ENCODE results near the gene ALDH9A1.

DNA sequence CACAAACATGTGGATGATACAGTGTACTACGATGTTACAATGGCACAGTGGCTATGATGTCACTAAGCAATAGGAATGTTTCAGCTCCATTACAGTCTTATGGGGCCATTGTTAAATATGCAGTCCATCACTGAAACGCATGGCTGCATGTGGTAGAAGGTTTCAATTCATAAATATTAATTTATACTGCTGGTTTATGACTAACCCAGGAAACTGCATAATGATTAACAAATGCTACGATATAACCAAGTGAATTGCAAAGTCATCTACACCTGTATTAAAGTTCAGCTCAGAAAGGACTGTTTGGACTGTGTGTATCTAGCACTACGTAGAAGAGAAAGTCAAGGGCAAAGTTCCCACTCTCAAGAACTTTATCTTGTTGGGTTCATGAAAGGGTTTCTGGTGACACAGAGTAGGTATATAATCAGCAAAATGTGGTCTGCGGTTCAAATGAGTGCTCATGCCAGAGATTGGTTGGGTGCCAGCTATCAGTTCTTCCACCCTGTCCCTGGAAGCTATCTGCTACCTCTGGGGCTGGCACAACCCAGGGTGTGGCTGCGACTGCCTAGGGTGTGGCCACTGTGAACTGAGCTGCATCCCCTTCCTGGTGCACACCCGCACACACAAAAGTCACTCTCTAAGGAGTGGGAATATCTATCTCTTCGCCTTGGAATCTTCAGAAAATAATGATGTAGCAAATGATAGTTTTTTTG is 52.6 kb downstream of the ALDH9A1 start:
- TF ChIP-seq, protein P1, sequence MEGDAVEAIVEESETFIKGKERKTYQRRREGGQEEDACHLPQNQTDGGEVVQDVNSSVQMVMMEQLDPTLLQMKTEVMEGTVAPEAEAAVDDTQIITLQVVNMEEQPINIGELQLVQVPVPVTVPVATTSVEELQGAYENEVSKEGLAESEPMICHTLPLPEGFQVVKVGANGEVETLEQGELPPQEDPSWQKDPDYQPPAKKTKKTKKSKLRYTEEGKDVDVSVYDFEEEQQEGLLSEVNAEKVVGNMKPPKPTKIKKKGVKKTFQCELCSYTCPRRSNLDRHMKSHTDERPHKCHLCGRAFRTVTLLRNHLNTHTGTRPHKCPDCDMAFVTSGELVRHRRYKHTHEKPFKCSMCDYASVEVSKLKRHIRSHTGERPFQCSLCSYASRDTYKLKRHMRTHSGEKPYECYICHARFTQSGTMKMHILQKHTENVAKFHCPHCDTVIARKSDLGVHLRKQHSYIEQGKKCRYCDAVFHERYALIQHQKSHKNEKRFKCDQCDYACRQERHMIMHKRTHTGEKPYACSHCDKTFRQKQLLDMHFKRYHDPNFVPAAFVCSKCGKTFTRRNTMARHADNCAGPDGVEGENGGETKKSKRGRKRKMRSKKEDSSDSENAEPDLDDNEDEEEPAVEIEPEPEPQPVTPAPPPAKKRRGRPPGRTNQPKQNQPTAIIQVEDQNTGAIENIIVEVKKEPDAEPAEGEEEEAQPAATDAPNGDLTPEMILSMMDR (conservative IDR thresholded peaks at IDR 0.05 in 1 of 2, IDR thresholded peaks at IDR 0.05 in 1 of 2; ENCODE audit: low read depth in 1 of 2, low read length in 2 of 2): no peak
- no peak for TF ChIP-seq EZH2 (IDR thresholded peaks at IDR 0.05; ENCODE audit: low read length, missing control alignments)
